ENCODE measurements around the gene YBEY. TPM values are rescaled to one million over a fixed set of nuclear protein-coding genes. Genes with fewer than 3 reads are reported as not detected.

YBEY gene
- total and polyA plus RNA-seq, 2 of the 8 experiments (the other 6 are each of a cell fraction or from before 2014, with no cell fraction given), result 26.9 to 31.9 TPM

GRCh38 chr21:46307625-46308024, 21.5 kb downstream of the YBEY start:
- Histone ChIP-seq H3K56ac (replicated peaks; ENCODE audit: insufficient read length, low read depth, low read length) (no peak overlapping the region), H4K8ac (ENCODE audit: extremely low read depth, insufficient read depth, low read length) (no peak overlapping the region), H2AK5ac (ENCODE audit: low read depth, low read length) (no peak overlapping the region), H3K4me3 (ENCODE audit: extremely low read depth in 1 of 4, insufficient read depth in 2 of 4, low read depth in 3 of 4, low read length in 4 of 4) (no peak overlapping the region), H3K23ac (ENCODE audit: insufficient read length) (no peak overlapping the region), H3K4me1 (replicated peaks in 1 of 4; ENCODE audit: control insufficient read depth in 3 of 4, insufficient read depth in 4 of 4, low read length in 3 of 4) (no peaks in the 10 kb centered on the region), H2BK20ac (ENCODE audit: low read length) (no peak overlapping the region), H3K23me2 (ENCODE audit: low read depth, low read length) (peaks cover 6% of the 10 kb centered on the region; the same call in 1 of the 2 replicates), H2AFZ (ENCODE audit: low read length) (no peak overlapping the region), H2BK120ac (replicated peaks; ENCODE audit: low read depth, low read length) (no peak overlapping the region), H4K20me1 (replicated peaks in 1 of 2; ENCODE audit: control insufficient read depth in 1 of 2, insufficient read depth in 2 of 2, low read length in 2 of 2) (peaks cover 0 to 5% of the 10 kb centered on the region in 2 experiments), H3K27me3 (replicated peaks in 1 of 4; ENCODE audit: control insufficient read depth in 3 of 4, extremely low read depth in 1 of 4, insufficient read depth in 3 of 4, low read length in 3 of 4) (no peaks in the 10 kb centered on the region), H3K9me3 (ENCODE audit: insufficient read depth in 2 of 2, low read depth in 1 of 2, low read length in 1 of 2) (no peaks in the 10 kb centered on the region; a peak in 1 of 4 replicates), H3K4me2 (ENCODE audit: insufficient read depth in 1 of 2, low read depth in 2 of 2, low read length in 2 of 2) (no peak overlapping the region), H3K27ac (ENCODE audit: low read depth, low read length) (no peak overlapping the region), H3K79me2 (ENCODE audit: control insufficient read depth in 1 of 2, insufficient read depth in 2 of 2, low read length in 2 of 2) (no peaks in the 10 kb centered on the region), H3K9ac (replicated peaks in 1 of 4; ENCODE audit: extremely low read depth in 1 of 4, low read depth in 3 of 4, low read length in 3 of 4) (no peak overlapping the region), H2BK12ac (ENCODE audit: low read depth, low read length) (no peak overlapping the region), H2BK15ac (ENCODE audit: low read length) (no peak overlapping the region), H4K91ac (replicated peaks; ENCODE audit: insufficient read length, low read length) (no peak overlapping the region), H3K14ac (ENCODE audit: insufficient read length) (no peak overlapping the region), H2BK5ac (ENCODE audit: low read depth, low read length) (no peak overlapping the region), H3K18ac (ENCODE audit: extremely low read depth, low read length) (no peak overlapping the region), H3K79me1 (ENCODE audit: low read depth, low read length) (no peaks in the 10 kb centered on the region), H3K4ac (replicated peaks; ENCODE audit: insufficient read length, low read depth, low read length) (no peak overlapping the region), H3K36me3 (ENCODE audit: control insufficient read depth in 2 of 4, insufficient read depth in 4 of 4, low read length in 3 of 4) (peaks cover 2 to 30% (median 14%) of the 10 kb centered on the region in 4 experiments; a peak in 5 of 8 replicates), H4K5ac (ENCODE audit: insufficient read length, low read depth, low read length) (no peak overlapping the region)
- POLR2A ChIA-PET (ENCODE audit: partially characterized antibody), result interaction anchor here (1.4 to 3.9 kb wide), 2 partner anchors 10 to 15 kb away, joined by 3 to 13 read pairs; no protein-coding TSS in a partner anchor
- FAIRE-seq (no peak), DNase-seq (ENCODE audit: low read depth in 1 of 2, low spot score in 2 of 2) (no peak)
- 88% methylated on average over 2 of the region's 2 CpGs; no CpG with 5 or more reads in 1 of the 2 experiments for whole genome bisulfite sequencing, 2 experiments (ENCODE audit: extremely low coverage in 1 of 2, insufficient coverage in 1 of 2, insufficient read length in 1 of 2, insufficient replicate concordance in 2 of 2, low coverage in 1 of 2, low lambda C conversion rate in 2 of 2, missing lambda C conversion rate in 1 of 2)
- TF ChIP-seq CBX8 (IDR thresholded peaks at IDR 0.05; ENCODE audit: borderline replicate concordance, low read depth, low read length) (no peak), SRF (IDR thresholded peaks at IDR 0.05; ENCODE audit: low read depth, low read length) (no peak), GABPA (IDR thresholded peaks at IDR 0.05; ENCODE audit: borderline replicate concordance, insufficient read depth, low read length) (no peak), TCF12 (IDR thresholded peaks at IDR 0.05; ENCODE audit: low read depth, low read length) (no peak), TAF7 (optimal IDR thresholded peaks at IDR 0.05; ENCODE audit: borderline replicate concordance, low read depth, low read length) (no peak), EP300 (IDR thresholded peaks at IDR 0.05; ENCODE audit: borderline replicate concordance in 1 of 2, low read depth in 2 of 2, low read length in 2 of 2) (no peak), SP4 (IDR thresholded peaks at IDR 0.05; ENCODE audit: low read length) (no peak), NRF1 (IDR thresholded peaks at IDR 0.05; ENCODE audit: low read depth, low read length) (no peak), POLR2AphosphoS5 (IDR thresholded peaks at IDR 0.05; ENCODE audit: low read depth, low read length) (no peak), CHD2 (IDR thresholded peaks at IDR 0.05; ENCODE audit: low read length) (no peak), TEAD4 (IDR thresholded peaks at IDR 0.05; ENCODE audit: low read depth, low read length) (no peak), RFX5 (IDR thresholded peaks at IDR 0.05; ENCODE audit: borderline replicate concordance, low read depth, low read length) (no peak)
- CTCF ChIA-PET (ENCODE audit: partially characterized antibody), result no interaction called here

All from H1 (cell line).